SK-N-SH (cell line): Measurements from ENCODE around the gene DRD2. TPM values are rescaled to one million over a fixed set of nuclear protein-coding genes. Genes with fewer than 3 reads are reported as not detected.

Source experiments
- CTCF ChIA-PET: fragments of 300-600, 350-600 bp; formaldehyde crosslinking; extraction: SDS; loops from one replicate; lab custom pipeline; 2021; lab: Yijun Ruan, JAX
- POLR2A ChIA-PET: fragments of 350-600 bp; sonication (Branson Sonifier 250); formaldehyde crosslinking; extraction: SDS; loops from one replicate; lab custom pipeline; 2020; ENCODE audit warnings: antibody characterized with exemption, inconsistent platforms; lab: Yijun Ruan, JAX
- DNase-seq: peaks from one replicate; pipeline ENCODE4 v3.0.0; 2012
- H2AFZ ChIP-seq: fragments of 200-600 bp; sonication (generic); 2 replicates; pipeline ENCODE4 v1.8.1; 2016; ENCODE audit warnings: antibody characterized with exemption, mild to moderate bottlenecking, low read depth
- H3F3A ChIP-seq: fragments of 200-600 bp; sonication (generic); replicated peaks from 2 replicates; pipeline ENCODE3; 2016; ENCODE audit warnings: antibody characterized with exemption, mild to moderate bottlenecking; ENCODE audit not compliant: insufficient read depth
- H3K27ac ChIP-seq, 2 experiments: fragments of 200-500 bp in 1 of 2; fragments of 200-600 bp in 1 of 2; sonication (Bioruptor generic) in 1 of 2; sonication (generic), shearing (Covaris generic) in 1 of 2; 2 replicates each; pipeline versions ENCODE4 v1.5.1 to v1.6.1; 2014 to 2016; ENCODE audit warnings: low read depth in 2 of 2, inconsistent platforms in 1 of 2, low read length in 1 of 2, mild to moderate bottlenecking in 1 of 2, mixed read lengths in 1 of 2
- H3K27me3 ChIP-seq: fragments of 200-600 bp; sonication (generic), shearing (Covaris generic); 2 replicates; pipeline ENCODE4 v1.6.1; 2016; ENCODE audit warnings: mixed run types; ENCODE audit not compliant: insufficient read depth
- H3K36me3 ChIP-seq, 2 experiments: fragments of 200-500 bp in 1 of 2; fragments of 200-600 bp in 1 of 2; sonication (Bioruptor generic) in 1 of 2; sonication (generic) in 1 of 2; replicated peaks in 1 of 2; 2 replicates each; pipeline versions ENCODE3 to v1.5.1; 2014 to 2016; ENCODE audit warnings: low read length in 1 of 2, mild to moderate bottlenecking in 1 of 2; ENCODE audit not compliant: insufficient read depth in 2 of 2, control insufficient read depth in 1 of 2
- H3K4me1 ChIP-seq, 2 experiments: fragments of 200-500 bp in 1 of 2; fragments of 200-600 bp in 1 of 2; sonication (Bioruptor generic) in 1 of 2; sonication (generic), shearing (Covaris generic) in 1 of 2; 2 replicates each; pipeline versions ENCODE4 v1.5.1 to v1.6.1; 2014 to 2016; ENCODE audit warnings: low read depth in 1 of 2, low read length in 1 of 2, mixed run types in 1 of 2; ENCODE audit not compliant: insufficient read depth in 2 of 2, control insufficient read depth in 1 of 2
- H3K4me2 ChIP-seq: fragments of 200-600 bp; sonication (generic), shearing (Covaris generic); 2 replicates; pipeline ENCODE4 v1.6.1; 2017; ENCODE audit warnings: mixed run types
- H3K4me3 ChIP-seq, 2 experiments: fragments of 200-500 bp in 1 of 2; fragments of 200-600 bp in 1 of 2; sonication (Bioruptor generic) in 1 of 2; sonication (generic), shearing (Covaris generic) in 1 of 2; 2 replicates each; pipeline versions ENCODE4 v1.5.1 to v1.8.1; 2014 to 2016; ENCODE audit warnings: low read depth in 2 of 2, inconsistent platforms in 1 of 2, low read length in 1 of 2, mild to moderate bottlenecking in 1 of 2, mixed read lengths in 1 of 2, moderate library complexity in 1 of 2
- H3K79me2 ChIP-seq: fragments of 200-600 bp; sonication (generic); 2 replicates; pipeline ENCODE4 v1.8.1; 2017; ENCODE audit warnings: mild to moderate bottlenecking; ENCODE audit not compliant: insufficient read depth
- H3K9ac ChIP-seq: fragments of 200-600 bp; sonication (generic); 2 replicates; pipeline ENCODE4 v1.6.1; 2017; ENCODE audit warnings: mixed run types
- H3K9me2 ChIP-seq: fragments of 200-600 bp; sonication (generic); 2 replicates; pipeline ENCODE4 v1.6.1; 2017; ENCODE audit warnings: mixed run types
- H3K9me3 ChIP-seq: fragments of 200-600 bp; sonication (generic); 2 replicates; pipeline ENCODE4 v1.6.1; 2017; ENCODE audit warnings: mixed run types, mild to moderate bottlenecking, moderate library complexity
- H4K20me1 ChIP-seq: fragments of 200-600 bp; sonication (generic); 2 replicates; pipeline ENCODE4 v1.6.1; 2017; ENCODE audit warnings: mild to moderate bottlenecking, mixed run types; ENCODE audit not compliant: insufficient read depth
- CHD2 ChIP-seq: fragments of 150-350 bp; IDR thresholded peaks from 2 replicates; pipeline ENCODE4 v1.6.1; 2018; ENCODE audit warnings: low read length; ENCODE audit not compliant: partially characterized antibody
- EZH2phosphoT487 ChIP-seq: fragments of 200-600 bp; sonication (generic); IDR thresholded peaks from 2 replicates; pipeline ENCODE4 v1.6.1; 2017; ENCODE audit warnings: low read depth, mixed run types, mild to moderate bottlenecking, antibody characterized with exemption, moderate library complexity, borderline replicate concordance
- FOXJ3 ChIP-seq: sonication (generic); formaldehyde crosslinking; IDR thresholded peaks from 2 replicates; pipeline ENCODE4 v1.5.1; 2020; ENCODE audit warnings: mild to moderate bottlenecking, missing genetic modification reagents
- GABPA ChIP-seq: IDR thresholded peaks from 2 replicates; pipeline ENCODE4 v1.4.0; 2012; ENCODE audit warnings: low read depth, mild to moderate bottlenecking
- MEF2A ChIP-seq: IDR thresholded peaks from 2 replicates; pipeline ENCODE4 v1.4.0; 2012; ENCODE audit warnings: low read depth, borderline replicate concordance
- MXI1 ChIP-seq: IDR thresholded peaks from 2 replicates; pipeline ENCODE4 v1.6.1; 2012; ENCODE audit warnings: mild to moderate bottlenecking, low read depth, low read length, improper control_type of control experiment
- NFIC ChIP-seq: IDR thresholded peaks from 2 replicates; pipeline ENCODE4 v1.4.0; 2012; ENCODE audit warnings: borderline replicate concordance
- NRF1 ChIP-seq: IDR thresholded peaks from 2 replicates; pipeline ENCODE4 v1.6.1; 2012; ENCODE audit warnings: low read depth, mild to moderate bottlenecking, low read length
- PBX3 ChIP-seq: IDR thresholded peaks from 2 replicates; pipeline ENCODE4; 2012
- RAD21 ChIP-seq: IDR thresholded peaks from 2 replicates; pipeline ENCODE4 v1.6.1; 2012; ENCODE audit warnings: mild to moderate bottlenecking, low read length
- REST ChIP-seq: IDR thresholded peaks from 2 replicates; pipeline ENCODE4 v1.6.1; 2012; ENCODE audit warnings: mild to moderate bottlenecking, low read depth, low read length, moderate library complexity
- SIN3A ChIP-seq: IDR thresholded peaks from 2 replicates; pipeline ENCODE4 v1.6.1; 2012; ENCODE audit warnings: low read depth, mild to moderate bottlenecking, low read length, moderate library complexity, borderline replicate concordance
- SMC3 ChIP-seq: IDR thresholded peaks from 2 replicates; pipeline ENCODE4 v1.6.1; 2012; ENCODE audit warnings: low read depth, low read length, improper control_type of control experiment
- TAF1 ChIP-seq: IDR thresholded peaks from 2 replicates; pipeline ENCODE4 v1.6.1; 2012; ENCODE audit warnings: low read depth, mild to moderate bottlenecking, low read length, moderate library complexity, borderline replicate concordance
- USF1 ChIP-seq: IDR thresholded peaks from 2 replicates; pipeline ENCODE4 v1.4.0; 2012; ENCODE audit warnings: low read depth, borderline replicate concordance
- USF2 ChIP-seq: fragments of 150-350 bp; IDR thresholded peaks from 2 replicates; pipeline ENCODE4 v1.6.1; 2017; ENCODE audit warnings: antibody characterized with exemption, low read length, low read depth, borderline replicate concordance
- ZBTB33 ChIP-seq: IDR thresholded peaks from 2 replicates; pipeline ENCODE4 v1.4.0; 2012; ENCODE audit warnings: low read depth, borderline replicate concordance
- WGBS: methylation state at CpG from one replicate; pipeline ENCODE4 v1.1.6; 2017; ENCODE audit warnings: low lambda C conversion rate; 5-methylcytosine and 5-hydroxymethylcytosine counted together
- polyA plus RNA-seq, 3 experiments: library from polyadenylated mRNA; depleted of rRNA; stranded (reverse); fragments of >200 nt; gene quantifications; 2 replicates each; pipeline ENCODE4 v1.2.3, GENCODE V29; 2012

Gene DRD2
- polyA plus RNA-seq, 1 of the 3 experiments (the other 2 are of a cell fraction), result 0.10 TPM

- TF ChIP-seq REST, result no peak
- no peak for TF ChIP-seq RAD21
- TF ChIP-seq MEF2A, result no peak
- TF ChIP-seq MXI1, result no peak
- TF ChIP-seq TAF1, result no peak
- TF ChIP-seq NRF1, result no peak
These were observed 87.5 kb downstream of the DRD2 start, which contains the start of gene ANKK1 (continued) for GRCh38 chr11:113387605-113388211.

GRCh38 chr11:113386866-113387265 is 88.3 kb downstream of the DRD2 start:
- CTCF ChIA-PET, result no interaction called here
- Histone ChIP-seq H3K9me2 (no peaks in the 10 kb centered on the region), H2AFZ (no peak overlapping the region), H3K4me3 (no peak overlapping the region), H3K79me2 (no peaks in the 10 kb centered on the region), H4K20me1 (no peaks in the 10 kb centered on the region), H3K36me3 (no peaks in the 10 kb centered on the region), H3K27me3 (no peaks in the 10 kb centered on the region), H3K9ac (no peak overlapping the region), H3K4me1 (no peaks in the 10 kb centered on the region), H3K27ac (no peak overlapping the region), H3K9me3 (no peaks in the 10 kb centered on the region), H3K4me2 (no peak overlapping the region), H3F3A (peaks cover 3% of the 10 kb centered on the region)
- TF ChIP-seq PBX3, result no peak
- no peak for DNase-seq
- POLR2A ChIA-PET, result no interaction called here
- WGBS, result 20% methylated on average over 1 of the region's 6 CpGs

- CTCF ChIA-PET, result no interaction called here
- no peak overlapping the region for H3K27ac ChIP-seq
- TF ChIP-seq USF1, result no peak
- no peak for TF ChIP-seq USF2
- no peak for TF ChIP-seq ZBTB33
- no peak for TF ChIP-seq SMC3
- no peak for TF ChIP-seq NRF1
- no peak for TF ChIP-seq NFIC
- no peak for TF ChIP-seq FOXJ3
- no peak for TF ChIP-seq MXI1
- TF ChIP-seq TAF1, result no peak
- no peak for TF ChIP-seq SIN3A
- no peak for TF ChIP-seq CHD2
- TF ChIP-seq GABPA, result no peak
- no peak for TF ChIP-seq EZH2phosphoT487
These were observed 89.4 kb downstream of the DRD2 start for GRCh38 chr11:113385749-113386148.

More at GRCh38 chr11:113385749-113386148, 89.4 kb downstream of the DRD2 start:
- no peaks in the 10 kb centered on the region for H4K20me1 ChIP-seq
- POLR2A ChIA-PET, result no interaction called here
- DNase-seq, result no peak
- H3F3A ChIP-seq, result peaks cover 3% of the 10 kb centered on the region
- no peak overlapping the region for H3K4me2 ChIP-seq
- WGBS, result 95% methylated on average over 3 of the region's 3 CpGs
- no peaks in the 10 kb centered on the region for H3K4me1 ChIP-seq
- H3K9ac ChIP-seq, result no peak overlapping the region
- H3K9me2 ChIP-seq, result no peaks in the 10 kb centered on the region
- H3K4me3 ChIP-seq, result no peak overlapping the region
- H3K9me3 ChIP-seq, result no peaks in the 10 kb centered on the region
- no peaks in the 10 kb centered on the region for H3K27me3 ChIP-seq
- H3K36me3 ChIP-seq, result no peaks in the 10 kb centered on the region
- no peaks in the 10 kb centered on the region for H3K79me2 ChIP-seq
- no peak overlapping the region for H2AFZ ChIP-seq
